ENCODE data around the gene PTPN2.
A peak's percentile ranks its signal among the peaks of the same experiment; 100 is the strongest.

The PTPN2 gene

GRCh38 chr18:12883684-12884405 is at the start of gene PTPN2 (continued):
- TF ChIP-seq, protein P1, sequence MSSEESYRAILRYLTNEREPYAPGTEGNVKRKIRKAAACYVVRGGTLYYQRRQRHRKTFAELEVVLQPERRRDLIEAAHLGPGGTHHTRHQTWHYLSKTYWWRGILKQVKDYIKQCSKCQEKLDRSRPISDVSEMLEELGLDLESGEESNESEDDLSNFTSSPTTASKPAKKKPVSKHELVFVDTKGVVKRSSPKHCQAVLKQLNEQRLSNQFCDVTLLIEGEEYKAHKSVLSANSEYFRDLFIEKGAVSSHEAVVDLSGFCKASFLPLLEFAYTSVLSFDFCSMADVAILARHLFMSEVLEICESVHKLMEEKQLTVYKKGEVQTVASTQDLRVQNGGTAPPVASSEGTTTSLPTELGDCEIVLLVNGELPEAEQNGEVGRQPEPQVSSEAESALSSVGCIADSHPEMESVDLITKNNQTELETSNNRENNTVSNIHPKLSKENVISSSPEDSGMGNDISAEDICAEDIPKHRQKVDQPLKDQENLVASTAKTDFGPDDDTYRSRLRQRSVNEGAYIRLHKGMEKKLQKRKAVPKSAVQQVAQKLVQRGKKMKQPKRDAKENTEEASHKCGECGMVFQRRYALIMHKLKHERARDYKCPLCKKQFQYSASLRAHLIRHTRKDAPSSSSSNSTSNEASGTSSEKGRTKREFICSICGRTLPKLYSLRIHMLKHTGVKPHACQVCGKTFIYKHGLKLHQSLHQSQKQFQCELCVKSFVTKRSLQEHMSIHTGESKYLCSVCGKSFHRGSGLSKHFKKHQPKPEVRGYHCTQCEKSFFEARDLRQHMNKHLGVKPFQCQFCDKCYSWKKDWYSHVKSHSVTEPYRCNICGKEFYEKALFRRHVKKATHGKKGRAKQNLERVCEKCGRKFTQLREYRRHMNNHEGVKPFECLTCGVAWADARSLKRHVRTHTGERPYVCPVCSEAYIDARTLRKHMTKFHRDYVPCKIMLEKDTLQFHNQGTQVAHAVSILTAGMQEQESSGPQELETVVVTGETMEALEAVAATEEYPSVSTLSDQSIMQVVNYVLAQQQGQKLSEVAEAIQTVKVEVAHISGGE (tag by site-specific recombination; conservative IDR thresholded peaks at IDR 0.05; ENCODE audit: low read depth) = peak; percentile 63
- TF ChIP-seq ZNF248 (tag by site-specific recombination; IDR thresholded peaks at IDR 0.05) (no peak), GLIS2 (tag by site-specific recombination; IDR thresholded peaks at IDR 0.05) (peak; percentile 97), ZNF202 (tag by site-specific recombination; IDR thresholded peaks at IDR 0.05; ENCODE audit: borderline replicate concordance) (no peak), ZXDB (tag by site-specific recombination; IDR thresholded peaks at IDR 0.05) (peak; percentile 96), PRDM4 (tag by site-specific recombination; IDR thresholded peaks at IDR 0.05) (peak; percentile 9; the same call in 1 of the 2 replicates), ZNF335 (tag by site-specific recombination; conservative IDR thresholded peaks at IDR 0.05) (peak; percentile 94), ZEB2 (tag by site-specific recombination; IDR thresholded peaks at IDR 0.05) (peak; percentile 80), ZFP37 (tag by site-specific recombination; IDR thresholded peaks at IDR 0.05) (peak; percentile 72; the same call in 1 of the 2 replicates), ZNF239 (tag by site-specific recombination; IDR thresholded peaks at IDR 0.05) (peak; percentile 65; the same call in 1 of the 2 replicates), BCL11A (tag by site-specific recombination; IDR thresholded peaks at IDR 0.05; ENCODE audit: low read depth) (peak; percentile 45; the same call in 1 of the 2 replicates), ZNF341 (tag by site-specific recombination; IDR thresholded peaks at IDR 0.05; ENCODE audit: low read depth) (0 out of 2 replicates have a peak, but pooled peaks have one; percentile 41), ZNF664 (tag by site-specific recombination; IDR thresholded peaks at IDR 0.05) (no peak), ZFP3 (tag by site-specific recombination; IDR thresholded peaks at IDR 0.05; ENCODE audit: low read depth) (peak; percentile 79), ZNF146 (tag by site-specific recombination; IDR thresholded peaks at IDR 0.05) (0 out of 2 replicates have a peak, but pooled peaks have one; percentile 6), ZNF501 (tag by site-specific recombination; IDR thresholded peaks at IDR 0.05) (peak; percentile 92), ZNF518A (tag by site-specific recombination; conservative IDR thresholded peaks at IDR 0.05; ENCODE audit: low read depth) (no peak), ZNF580 (tag by site-specific recombination; IDR thresholded peaks at IDR 0.05) (peak; percentile 61; the same call in 1 of the 2 replicates), KLF10 (tag by site-specific recombination; IDR thresholded peaks at IDR 0.05) (0 out of 2 replicates have a peak, but pooled peaks have one; percentile 36), EGR2 (tag by site-specific recombination; IDR thresholded peaks at IDR 0.05; ENCODE audit: low read depth) (0 out of 2 replicates have a peak, but pooled peaks have one; percentile 5), ZFHX2 (tag by site-specific recombination; conservative IDR thresholded peaks at IDR 0.05) (peak; percentile 61), ZNF792 (tag by site-specific recombination; IDR thresholded peaks at IDR 0.05) (0 out of 2 replicates have a peak, but pooled peaks have one; percentile 24), ZBTB20 (tag by site-specific recombination; IDR thresholded peaks at IDR 0.05) (peak; percentile 41; the same call in 1 of the 2 replicates), KLF16 (tag by site-specific recombination; IDR thresholded peaks at IDR 0.05) (peak; percentile 64; the same call in 1 of the 2 replicates), ZIC2 (tag by site-specific recombination; IDR thresholded peaks at IDR 0.05) (no peak)
- TF ChIP-seq, protein P2, sequence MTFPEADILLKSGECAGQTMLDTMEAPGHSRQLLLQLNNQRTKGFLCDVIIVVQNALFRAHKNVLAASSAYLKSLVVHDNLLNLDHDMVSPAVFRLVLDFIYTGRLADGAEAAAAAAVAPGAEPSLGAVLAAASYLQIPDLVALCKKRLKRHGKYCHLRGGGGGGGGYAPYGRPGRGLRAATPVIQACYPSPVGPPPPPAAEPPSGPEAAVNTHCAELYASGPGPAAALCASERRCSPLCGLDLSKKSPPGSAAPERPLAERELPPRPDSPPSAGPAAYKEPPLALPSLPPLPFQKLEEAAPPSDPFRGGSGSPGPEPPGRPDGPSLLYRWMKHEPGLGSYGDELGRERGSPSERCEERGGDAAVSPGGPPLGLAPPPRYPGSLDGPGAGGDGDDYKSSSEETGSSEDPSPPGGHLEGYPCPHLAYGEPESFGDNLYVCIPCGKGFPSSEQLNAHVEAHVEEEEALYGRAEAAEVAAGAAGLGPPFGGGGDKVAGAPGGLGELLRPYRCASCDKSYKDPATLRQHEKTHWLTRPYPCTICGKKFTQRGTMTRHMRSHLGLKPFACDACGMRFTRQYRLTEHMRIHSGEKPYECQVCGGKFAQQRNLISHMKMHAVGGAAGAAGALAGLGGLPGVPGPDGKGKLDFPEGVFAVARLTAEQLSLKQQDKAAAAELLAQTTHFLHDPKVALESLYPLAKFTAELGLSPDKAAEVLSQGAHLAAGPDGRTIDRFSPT (tag by site-specific recombination; IDR thresholded peaks at IDR 0.05) = peak; percentile 55; the same call in 1 of the 2 replicates
